ENCODE data around the gene ARRDC2. TPM values are rescaled to one million over a fixed set of nuclear protein-coding genes. Genes with fewer than 3 reads are reported as not detected.
"Not testable (repeated sequence)": the region's sequence is repeated elsewhere in the genome, so short reads cannot be mapped to it uniquely, and the experiment has no call there.

ARRDC2 gene
- total RNA-seq, 2 donors from 2014 or later, result 41.4 to 47.9 TPM

- Mint-ChIP-seq H3K9me3 (no peaks in the 10 kb centered on the region), H3K36me3 (ENCODE audit: insufficient read depth in 2 of 2) (no peaks in the 10 kb centered on the region), H3K27ac (no peak overlapping the region), H3K4me3 (no peak overlapping the region), H3K4me1 (ENCODE audit: low read depth) (no peaks in the 10 kb centered on the region), H3K27me3 (ENCODE audit: low read depth) (peaks cover 1% of the 10 kb centered on the region)
- ATAC-seq (replicated peaks in 1 of 2), result no peak
- DNase-seq, result no peak
Observed at GRCh38 chr19:17975032-17975431, 32.9 kb upstream of the ARRDC2 start.

DNA sequence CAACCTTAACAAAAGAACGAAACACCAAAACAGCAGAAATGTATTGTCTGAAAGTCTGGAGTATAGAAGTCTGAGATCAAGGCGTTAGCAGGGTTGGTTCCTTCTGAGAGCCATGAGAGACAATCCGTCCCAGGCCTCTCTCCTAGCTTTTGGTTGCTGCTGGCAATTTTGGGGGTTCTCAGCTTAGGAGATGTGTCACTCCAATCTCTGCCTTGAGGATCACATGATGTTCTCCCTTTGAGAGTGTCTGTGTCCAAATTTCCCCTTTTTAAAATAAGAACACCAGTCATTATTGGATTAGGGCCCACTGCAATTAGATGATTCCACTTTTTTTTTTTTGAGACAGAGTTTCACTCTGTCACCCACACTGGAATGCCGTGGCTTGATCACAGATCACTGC lies 30.9 kb upstream of the ARRDC2 start:
- no peak for ATAC-seq (replicated peaks in 1 of 2)
- DNase-seq, result no peak
- Mint-ChIP-seq H3K4me3 (no peak overlapping the region), H3K27ac (no peak overlapping the region), H3K27me3 (ENCODE audit: low read depth) (peaks cover 10% of the 10 kb centered on the region), H3K9me3 (no peaks in the 10 kb centered on the region), H3K4me1 (ENCODE audit: low read depth) (no peaks in the 10 kb centered on the region), H3K36me3 (ENCODE audit: insufficient read depth in 2 of 2) (no peaks in the 10 kb centered on the region)

GRCh38 chr19:17977488-17977887 lies 30.5 kb upstream of the ARRDC2 start:
- Mint-ChIP-seq H3K36me3 (ENCODE audit: insufficient read depth in 2 of 2) (no peaks in the 10 kb centered on the region), H3K9me3 (no peaks in the 10 kb centered on the region), H3K4me3 (no peak overlapping the region), H3K27ac (no peak overlapping the region), H3K4me1 (ENCODE audit: low read depth) (no peaks in the 10 kb centered on the region), H3K27me3 (ENCODE audit: low read depth) (peaks cover 10% of the 10 kb centered on the region)
- no peak for DNase-seq
- no peak for ATAC-seq (replicated peaks in 1 of 2)

- DNase-seq (no peak), ATAC-seq (replicated peaks in 1 of 2) (no peak)
- H3K27ac Mint-ChIP-seq, result no peak overlapping the region
- no peaks in the 10 kb centered on the region for H3K4me1 Mint-ChIP-seq (ENCODE audit: low read depth)
- H3K9me3 Mint-ChIP-seq, result no peaks in the 10 kb centered on the region
- H3K27me3 Mint-ChIP-seq (ENCODE audit: low read depth), result peaks cover 10% of the 10 kb centered on the region
- no peak overlapping the region for H3K4me3 Mint-ChIP-seq
- no peaks in the 10 kb centered on the region for H3K36me3 Mint-ChIP-seq (ENCODE audit: insufficient read depth in 2 of 2)
Observed at GRCh38 chr19:17981611-17982010, 26.4 kb upstream of the ARRDC2 start.

- peaks cover 10% of the 10 kb centered on the region for H3K27me3 Mint-ChIP-seq (ENCODE audit: low read depth)
- H3K27ac Mint-ChIP-seq, result no peak overlapping the region
- DNase-seq, result no peak
- no peak for ATAC-seq (replicated peaks in 1 of 2)
- no peaks in the 10 kb centered on the region for H3K36me3 Mint-ChIP-seq (ENCODE audit: insufficient read depth in 2 of 2)
- H3K4me1 Mint-ChIP-seq (ENCODE audit: low read depth), result no peaks in the 10 kb centered on the region
- H3K4me3 Mint-ChIP-seq, result no peak overlapping the region
- no peaks in the 10 kb centered on the region for H3K9me3 Mint-ChIP-seq
Observed at GRCh38 chr19:17982430-17982829, 25.5 kb upstream of the ARRDC2 start.

- peaks cover 7% of the 10 kb centered on the region for H3K27me3 Mint-ChIP-seq (ENCODE audit: low read depth)
- no peaks in the 10 kb centered on the region for H3K36me3 Mint-ChIP-seq (ENCODE audit: insufficient read depth in 2 of 2)
- ATAC-seq (replicated peaks in 1 of 2) (no peak), DNase-seq (no peak)
- no peak overlapping the region for H3K4me3 Mint-ChIP-seq
- H3K4me1 Mint-ChIP-seq (ENCODE audit: low read depth), result no peaks in the 10 kb centered on the region
- H3K9me3 Mint-ChIP-seq, result no peaks in the 10 kb centered on the region
- no peak overlapping the region for H3K27ac Mint-ChIP-seq
Observed at GRCh38 chr19:17985037-17985818, 22.7 kb upstream of the ARRDC2 start.

GRCh38 chr19:17986569-17986968 lies 21.4 kb upstream of the ARRDC2 start:
- not testable (repeated sequence) for DNase-seq; ATAC-seq (replicated peaks in 1 of 2); H3K27ac Mint-ChIP-seq; H3K9me3 Mint-ChIP-seq; H3K27me3 Mint-ChIP-seq (ENCODE audit: low read depth); H3K4me3 Mint-ChIP-seq; H3K36me3 Mint-ChIP-seq (ENCODE audit: insufficient read depth in 2 of 2); H3K4me1 Mint-ChIP-seq (ENCODE audit: low read depth)

DNA sequence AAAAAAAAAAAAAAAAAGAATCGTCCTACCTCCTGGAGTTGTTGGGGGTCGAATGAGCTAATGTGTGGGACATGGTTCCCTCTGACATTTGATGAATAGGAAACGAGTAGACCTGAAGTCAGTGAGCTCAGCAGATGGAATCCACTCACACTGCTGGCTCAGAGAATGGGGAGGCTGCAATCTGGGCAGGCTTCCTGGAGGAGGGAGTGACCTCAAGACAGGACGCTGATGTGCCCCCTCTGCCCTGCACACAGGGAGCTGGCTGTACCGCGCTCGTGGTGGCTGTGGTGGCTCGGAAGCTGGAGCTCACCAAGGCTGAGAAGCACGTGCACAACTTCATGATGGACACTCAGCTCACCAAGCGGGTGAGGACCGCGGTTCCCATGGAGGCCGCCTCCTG lies 19.8 kb upstream of the ARRDC2 start:
- H3K27ac Mint-ChIP-seq, result no peak overlapping the region
- no peaks in the 10 kb centered on the region for H3K4me1 Mint-ChIP-seq (ENCODE audit: low read depth)
- no peaks in the 10 kb centered on the region for H3K36me3 Mint-ChIP-seq (ENCODE audit: insufficient read depth in 2 of 2)
- H3K4me3 Mint-ChIP-seq, result no peak overlapping the region
- DNase-seq (no peak), ATAC-seq (replicated peaks in 1 of 2) (no peak)
- no peaks in the 10 kb centered on the region for H3K9me3 Mint-ChIP-seq
- H3K27me3 Mint-ChIP-seq (ENCODE audit: low read depth), result no peaks in the 10 kb centered on the region

GRCh38 chr19:17989425-17990094 lies 18.4 kb upstream of the ARRDC2 start:
- DNase-seq, result no peak
- H3K36me3 Mint-ChIP-seq (ENCODE audit: insufficient read depth in 2 of 2), result no peaks in the 10 kb centered on the region
- no peak overlapping the region for H3K4me3 Mint-ChIP-seq
- H3K27me3 Mint-ChIP-seq (ENCODE audit: low read depth), result no peaks in the 10 kb centered on the region
- no peaks in the 10 kb centered on the region for H3K9me3 Mint-ChIP-seq
- H3K27ac Mint-ChIP-seq, result no peak overlapping the region
- H3K4me1 Mint-ChIP-seq (ENCODE audit: low read depth), result no peaks in the 10 kb centered on the region
- no peak for ATAC-seq (replicated peaks in 1 of 2)

GRCh38 chr19:17993076-17993813 lies 14.7 kb upstream of the ARRDC2 start:
- H3K9me3 Mint-ChIP-seq, result no peaks in the 10 kb centered on the region
- H3K27me3 Mint-ChIP-seq (ENCODE audit: low read depth), result no peaks in the 10 kb centered on the region
- DNase-seq, result no peak
- H3K4me3 Mint-ChIP-seq, result no peak overlapping the region
- H3K36me3 Mint-ChIP-seq (ENCODE audit: insufficient read depth in 2 of 2), result no peaks in the 10 kb centered on the region
- H3K4me1 Mint-ChIP-seq (ENCODE audit: low read depth), result peaks cover 9% of the 10 kb centered on the region
- no peak overlapping the region for H3K27ac Mint-ChIP-seq
- ATAC-seq (replicated peaks in 1 of 2), result no peak

GRCh38 chr19:17996826-17997316 lies 11.1 kb upstream of the ARRDC2 start:
- Mint-ChIP-seq H3K27me3 (ENCODE audit: low read depth) (no peaks in the 10 kb centered on the region), H3K9me3 (no peaks in the 10 kb centered on the region), H3K36me3 (ENCODE audit: insufficient read depth in 2 of 2) (no peaks in the 10 kb centered on the region), H3K4me1 (ENCODE audit: low read depth) (peaks cover 22% of the 10 kb centered on the region), H3K4me3 (no peak overlapping the region), H3K27ac (no peak overlapping the region)
- ATAC-seq (replicated peaks in 1 of 2) (peak; percentile 56 to 64), DNase-seq (peak; percentile 88 to 94)

GRCh38 chr19:17997969-17998826 lies 9.8 kb upstream of the ARRDC2 start:
- Mint-ChIP-seq H3K27me3 (ENCODE audit: low read depth) (no peaks in the 10 kb centered on the region), H3K4me1 (ENCODE audit: low read depth) (peaks cover 22% of the 10 kb centered on the region), H3K4me3 (no peak overlapping the region), H3K36me3 (ENCODE audit: insufficient read depth in 2 of 2) (peaks cover 1 to 4% of the 10 kb centered on the region in 2 donors), H3K9me3 (no peaks in the 10 kb centered on the region), H3K27ac (no peak overlapping the region)
- no peak for ATAC-seq (replicated peaks in 1 of 2)
- no peak for DNase-seq
